Sigmoid colon (tissue), 4 donors: Measurements from ENCODE around the gene USP27X.

Experiments
- CTCF ChIP-seq, 4 experiments: fragments of 450-650 bp in 3 of 4; fragments of 200-600 bp in 1 of 4; IDR thresholded peaks; one replicate each; pipeline ENCODE4 v1.5.1; 2016 to 2019; ENCODE audit warnings: antibody characterized with exemption in 4 of 4, mild to moderate bottlenecking in 3 of 4, moderate library complexity in 2 of 4
- POLR2AphosphoS5 ChIP-seq, 4 donors: sonication (generic); formaldehyde crosslinking; IDR thresholded peaks; one replicate each; pipeline ENCODE4 v1.6.1; 2017; ENCODE audit warnings: antibody characterized with exemption in 4 of 4

GRCh38 chrX:49845701-49846403, 33.4 kb upstream of the USP27X start:
- no peak for TF ChIP-seq CTCF (IDR thresholded peaks at IDR 0.05)
- TF ChIP-seq POLR2AphosphoS5 (IDR thresholded peaks at IDR 0.05) = no peak
